IPS-NIHi11 (cell line): ENCODE results near the gene SRSF3.
A peak's percentile ranks its signal among the peaks of the same experiment; 100 is the strongest.

ENCODE experiments used
- DNase-seq: peaks from one replicate; pipeline ENCODE4 v3.0.0; 2012; ENCODE audit warnings: mixed read lengths, low spot score

The SRSF3 gene

GRCh38 chr6:36623547-36624459 is 29.6 kb downstream of the SRSF3 start:
- DNase-seq: peak; percentile 95

DNA sequence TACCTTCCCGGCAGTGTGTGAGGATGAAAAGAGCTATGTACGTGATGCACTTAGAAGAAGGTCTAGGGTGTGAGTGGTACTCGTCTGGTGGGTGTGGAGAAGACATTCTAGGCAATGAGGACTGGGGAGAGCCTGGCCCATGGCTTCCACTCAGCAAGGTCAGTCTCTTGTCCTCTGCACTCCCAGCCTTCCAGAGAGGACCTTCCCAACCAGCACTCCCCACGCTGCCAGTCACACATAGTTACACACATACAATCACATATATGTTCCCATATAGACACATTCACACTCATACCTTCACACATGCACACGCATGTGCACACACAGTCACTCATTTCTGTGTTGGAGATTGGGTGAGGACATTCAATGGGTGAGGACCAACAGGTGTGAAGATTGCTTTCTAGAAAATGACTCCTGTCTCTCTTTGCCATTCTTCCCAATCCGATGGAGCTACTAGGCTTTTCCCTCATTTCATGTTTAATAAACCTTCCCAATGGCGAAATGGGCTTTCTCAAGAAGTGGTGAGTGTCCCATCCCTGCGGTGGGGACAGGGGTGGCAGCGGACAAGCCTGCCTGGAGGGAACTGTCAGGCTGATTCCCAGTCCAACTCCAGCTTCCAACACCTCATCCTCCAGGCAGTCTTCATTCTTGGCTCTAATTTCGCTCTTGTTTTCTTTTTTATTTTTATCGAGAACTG is 30.4 kb downstream of the SRSF3 start:
- DNase-seq: no peak

DNA sequence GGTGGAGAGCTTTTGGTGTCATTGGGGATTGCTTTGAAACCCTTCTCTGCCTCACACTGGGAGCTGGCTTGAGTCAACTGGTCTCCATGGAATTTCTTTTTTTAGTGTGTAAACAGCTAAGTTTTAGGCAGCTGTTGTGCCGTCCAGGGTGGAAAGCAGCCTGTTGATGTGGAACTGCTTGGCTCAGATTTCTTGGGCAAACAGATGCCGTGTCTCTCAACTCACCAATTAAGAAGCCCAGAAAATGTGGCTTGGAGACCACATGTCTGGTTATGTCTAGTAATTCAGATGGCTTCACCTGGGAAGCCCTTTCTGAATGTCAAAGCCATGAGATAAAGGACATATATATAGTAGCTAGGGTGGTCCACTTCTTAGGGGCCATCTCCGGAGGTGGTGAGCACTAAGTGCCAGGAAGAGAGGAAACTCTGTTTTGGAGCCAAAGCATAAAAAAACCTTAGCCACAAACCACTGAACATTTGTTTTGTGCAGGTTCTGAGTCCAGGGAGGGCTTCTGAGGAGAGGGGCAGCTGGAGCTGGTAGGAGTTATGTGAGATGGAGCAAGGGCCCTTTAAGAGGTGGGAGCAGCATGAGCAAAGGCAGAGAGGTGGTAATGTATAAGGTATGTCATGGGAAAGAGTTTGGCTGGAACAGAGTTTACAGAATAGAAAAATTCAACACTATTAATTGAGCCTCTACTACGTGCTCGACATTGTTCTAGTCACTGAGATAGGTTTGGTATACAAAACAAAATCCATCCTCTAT is 31.2 kb downstream of the SRSF3 start:
- DNase-seq: no peak

DNA sequence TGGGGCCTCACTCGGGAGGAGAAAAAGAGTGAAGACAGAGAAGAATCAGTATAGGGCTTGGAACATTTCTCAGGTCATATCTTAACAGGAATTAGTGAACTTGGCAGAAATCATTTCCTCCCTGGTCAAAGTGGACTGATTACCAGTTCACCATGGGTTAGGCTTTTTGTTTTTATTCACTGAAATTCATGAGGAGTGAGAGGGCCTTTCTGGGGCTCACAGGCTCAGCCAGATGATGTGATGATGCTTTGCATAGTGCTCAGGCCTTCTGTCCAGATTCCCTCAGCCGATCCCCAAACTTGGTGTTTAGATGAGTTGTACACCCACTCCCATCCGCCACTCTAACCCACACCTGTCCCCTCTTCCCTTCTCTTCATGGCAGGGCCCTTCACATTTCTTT is 32.5 kb downstream of the SRSF3 start:
- DNase-seq: no peak

GRCh38 chr6:36627141-36627540 is 33.0 kb downstream of the SRSF3 start:
- DNase-seq: no peak

- no peak for DNase-seq
Measured at GRCh38 chr6:36627801-36628246, 33.7 kb downstream of the SRSF3 start.

DNA sequence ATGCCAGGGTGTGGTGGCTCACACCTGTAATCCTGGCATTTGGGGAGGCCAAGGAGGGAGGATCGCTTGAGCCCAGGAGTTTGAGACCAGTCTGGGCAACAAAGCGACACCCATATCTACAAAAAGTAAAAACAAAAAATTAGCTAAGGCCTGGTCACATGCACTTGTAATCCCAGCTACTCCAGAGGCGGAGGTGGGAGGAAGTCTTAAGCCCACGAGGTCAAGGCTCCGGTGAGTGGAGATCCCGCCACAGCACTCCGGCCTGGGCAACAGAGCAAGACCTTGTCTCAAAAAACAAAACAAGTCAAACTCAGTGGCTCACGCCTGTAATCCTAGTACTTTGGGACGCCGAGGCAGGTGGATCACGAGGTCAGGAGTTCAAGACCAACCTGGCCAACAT is 35.6 kb downstream of the SRSF3 start:
- DNase-seq: no peak

DNA sequence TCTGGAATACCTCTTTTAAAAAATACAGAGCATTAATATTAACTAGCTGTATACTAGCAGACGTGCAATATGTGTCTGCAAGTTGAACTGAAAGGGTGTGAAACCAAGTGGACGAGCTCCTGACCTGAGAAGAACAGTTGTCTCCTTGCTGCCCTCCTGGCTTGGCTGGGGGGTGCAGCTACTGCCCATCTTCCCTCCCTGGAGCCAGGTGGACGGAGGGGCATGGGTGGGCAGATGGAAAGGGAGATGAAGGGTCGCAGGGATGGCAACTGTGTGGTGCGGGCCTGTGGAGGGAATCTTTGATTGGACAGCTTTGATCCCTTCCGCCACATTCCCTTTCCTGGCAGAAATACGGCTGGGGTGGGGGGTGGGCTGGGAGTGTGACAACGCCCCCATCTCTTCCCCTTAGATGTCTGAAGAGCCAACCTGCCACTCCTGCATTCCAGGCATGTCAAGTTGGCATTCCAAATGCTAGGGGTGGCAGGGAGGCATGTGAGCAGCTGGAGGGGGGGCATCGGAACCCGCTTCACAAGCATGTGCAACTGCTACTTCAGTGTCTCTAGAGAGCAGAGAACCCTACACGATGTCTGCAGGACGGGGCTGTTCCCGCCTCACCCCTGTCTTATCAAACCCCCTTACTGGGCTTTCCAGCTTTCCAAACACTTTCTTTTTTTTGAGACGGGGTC is 37.3 kb downstream of the SRSF3 start:
- DNase-seq: no peak

GRCh38 chr6:36633370-36633769 is 39.2 kb downstream of the SRSF3 start:
- DNase-seq: no peak

- DNase-seq: no peak
Measured at GRCh38 chr6:36633915-36634314, 39.8 kb downstream of the SRSF3 start.

DNA sequence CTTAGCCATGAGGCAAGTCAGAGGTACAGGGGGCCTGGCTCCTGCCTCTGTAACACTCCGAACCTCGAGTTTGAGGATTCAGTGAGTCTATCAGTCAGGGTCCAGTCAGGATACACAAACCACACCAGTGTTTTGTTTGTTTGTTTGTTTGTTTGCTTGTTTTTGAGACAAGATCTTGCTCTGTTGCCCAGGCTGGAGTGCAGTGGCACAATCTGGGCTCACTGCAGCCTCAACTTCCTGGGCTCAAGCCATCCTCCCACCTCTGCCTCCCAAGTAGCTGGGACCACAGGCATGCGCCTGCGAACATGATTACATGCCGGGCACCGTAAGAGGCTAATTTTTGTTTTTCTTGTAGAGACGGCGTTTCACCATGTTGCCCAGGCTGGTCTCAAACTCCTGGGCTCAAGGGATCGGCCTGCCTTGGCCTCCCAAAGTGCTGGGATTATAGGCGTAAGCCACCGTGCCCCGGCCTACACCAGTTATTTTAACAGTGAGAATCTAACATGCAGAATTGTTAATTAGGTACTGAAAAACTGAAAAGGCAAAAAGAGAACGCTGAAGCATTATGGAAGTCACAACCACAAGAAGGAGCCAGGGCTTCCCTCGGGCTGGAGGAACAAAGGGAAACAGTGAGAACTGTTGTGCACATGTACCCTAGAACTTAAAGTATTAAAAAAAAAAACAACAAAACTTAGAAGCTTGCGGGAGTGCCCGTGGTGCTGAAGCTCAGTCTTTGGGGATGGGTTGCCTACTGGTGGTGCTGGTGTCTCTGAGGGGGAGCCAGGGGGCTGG is 40.4 kb downstream of the SRSF3 start:
- no peak for DNase-seq

DNA sequence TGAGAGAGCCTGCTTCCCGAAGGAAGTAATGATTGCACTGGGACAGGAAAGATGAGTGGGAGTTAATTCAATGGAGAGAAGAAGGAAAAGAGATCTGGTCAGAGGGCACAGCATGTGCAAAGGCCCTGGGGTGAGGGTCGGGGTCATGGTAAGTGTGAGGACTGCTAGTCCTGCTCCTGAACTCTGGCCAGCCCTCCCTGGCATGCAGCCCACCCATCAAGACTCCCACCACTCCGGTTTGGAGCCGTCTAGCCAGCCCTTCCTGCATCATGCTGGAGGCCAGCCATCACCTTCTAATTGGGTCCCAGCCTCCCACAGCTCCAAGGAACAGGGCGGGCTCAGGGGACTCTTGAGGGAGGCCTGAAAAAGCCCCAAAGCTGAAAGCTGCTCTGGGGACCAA is 42.1 kb downstream of the SRSF3 start:
- no peak for DNase-seq

GRCh38 chr6:36636687-36637418 is 42.7 kb downstream of the SRSF3 start:
- DNase-seq: no peak

GRCh38 chr6:36638579-36638978 is 44.4 kb downstream of the SRSF3 start:
- no peak for DNase-seq

DNA sequence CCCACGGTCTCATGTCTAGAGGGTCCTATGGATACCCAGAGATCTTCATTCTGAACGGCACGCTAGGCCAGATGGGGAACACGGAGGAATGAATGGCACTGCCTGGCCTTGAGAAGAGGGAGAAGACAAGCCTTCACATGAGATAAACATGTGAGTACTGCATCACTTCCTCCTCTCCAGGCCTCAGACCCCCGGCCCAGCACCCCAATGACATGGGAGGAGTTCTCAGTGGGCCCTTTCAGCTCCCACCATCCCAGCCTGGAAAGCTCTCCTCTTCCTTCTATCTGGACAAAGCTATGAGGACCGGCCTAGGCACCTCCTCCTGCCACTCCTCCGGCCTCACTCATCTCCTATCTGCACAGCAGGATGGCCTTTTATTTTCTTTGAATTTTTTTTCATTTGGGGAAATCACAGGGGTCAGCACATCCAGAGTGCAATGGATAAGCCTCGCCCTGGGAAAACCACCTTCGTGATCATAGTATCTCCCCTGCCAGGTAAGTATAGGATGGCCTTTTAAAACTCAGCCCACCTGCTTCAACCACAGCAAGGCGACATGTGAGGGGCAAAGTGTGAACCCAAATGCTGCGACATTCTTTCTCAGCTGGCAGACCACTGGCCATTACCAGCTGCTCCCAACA is 45.1 kb downstream of the SRSF3 start:
- no peak for DNase-seq

GRCh38 chr6:36641543-36641942 is 47.4 kb downstream of the SRSF3 start:
- no peak for DNase-seq

DNA sequence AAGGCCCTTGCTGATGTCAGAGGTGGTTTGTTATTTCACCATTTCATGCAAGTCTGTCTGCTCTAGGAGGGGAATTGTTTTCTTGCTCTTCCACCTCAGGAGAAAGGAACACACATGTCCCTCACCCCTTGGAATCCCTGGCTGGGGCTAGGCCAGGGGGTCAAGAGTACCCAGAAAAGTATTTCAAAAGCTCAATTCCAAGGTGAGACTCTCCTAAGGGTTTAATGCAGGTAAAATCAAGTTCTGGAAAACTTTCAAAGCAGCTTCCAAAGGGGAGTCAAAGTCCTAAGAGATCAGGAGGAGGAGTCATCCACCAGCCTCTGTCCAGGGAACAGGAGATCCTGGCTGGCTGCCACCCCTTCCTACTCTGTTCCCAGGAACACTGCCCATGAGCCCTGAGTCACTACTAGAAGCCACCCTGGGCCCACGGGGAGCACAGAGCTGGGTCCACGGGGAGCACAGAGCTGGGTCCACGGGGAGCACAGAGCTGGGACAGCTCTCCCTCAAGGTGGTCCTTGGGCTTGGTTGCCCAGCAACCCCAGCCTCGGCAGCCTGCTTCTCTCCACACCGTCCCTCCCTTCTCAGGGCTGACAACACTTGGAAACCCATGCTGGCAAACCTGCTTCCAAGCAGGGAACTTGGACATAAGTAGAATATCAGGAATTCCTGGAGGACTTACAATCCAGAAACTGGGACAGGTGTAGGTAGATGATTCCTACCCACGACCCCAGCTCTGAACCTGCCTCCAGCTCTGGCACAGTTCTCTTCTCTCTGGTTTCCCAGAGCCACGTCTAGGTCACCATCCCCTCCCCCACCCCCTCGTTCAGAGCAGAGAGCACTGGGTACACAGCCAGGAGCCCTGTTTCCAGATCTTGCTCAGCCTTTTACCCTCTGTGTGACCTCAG is 49.0 kb downstream of the SRSF3 start:
- DNase-seq: no peak

DNA sequence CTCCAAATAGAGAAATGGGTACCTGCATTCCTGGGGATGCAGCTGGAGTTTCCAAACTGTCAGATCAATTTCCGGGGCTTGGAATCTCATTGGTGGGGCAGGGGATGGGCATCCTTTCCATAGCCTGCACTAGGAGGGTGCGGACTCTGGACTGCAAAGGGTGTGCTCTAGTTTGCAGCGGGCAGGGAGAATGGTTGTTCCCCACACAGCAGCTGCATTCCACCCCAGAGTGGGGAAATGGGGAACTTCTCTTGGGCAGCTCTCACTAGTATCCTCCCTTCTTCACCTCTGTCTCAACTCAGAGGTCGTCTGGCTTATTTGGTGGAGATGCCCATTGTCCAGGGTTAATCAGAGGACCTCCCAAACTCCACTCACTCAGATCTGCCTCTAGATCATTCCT is 49.8 kb downstream of the SRSF3 start:
- no peak for DNase-seq

DNA sequence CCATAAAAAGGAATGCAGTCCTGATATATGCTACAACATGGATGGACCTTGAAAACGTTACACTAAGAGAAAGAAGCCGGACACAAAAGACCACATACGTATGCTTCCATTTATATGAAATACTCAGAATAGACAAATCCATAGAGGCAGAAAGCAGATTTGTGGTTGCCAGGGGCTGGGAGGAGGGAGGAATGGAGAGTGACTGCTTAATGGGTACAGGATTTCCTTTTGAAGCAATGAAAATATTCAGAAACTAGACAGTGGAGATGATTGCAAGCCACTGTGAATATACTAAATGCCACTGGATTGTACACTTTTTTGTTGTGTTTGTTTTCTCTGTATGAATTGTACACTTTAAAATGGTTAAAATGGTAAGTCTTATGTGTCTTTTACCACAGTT is 54.9 kb downstream of the SRSF3 start:
- DNase-seq: no peak
